WTC11 (cell line): Measurements from ENCODE around the gene PCDH7. TPM values are rescaled to one million over a fixed set of nuclear protein-coding genes. Genes with fewer than 3 reads are reported as not detected.

ENCODE experiments used
- ATAC-seq: fragments of 200-7000 bp; cut with Tn5 transposase; 2 replicates; pipeline ENCODE4 v1.10.0; 2021; ENCODE audit warnings: mild to moderate bottlenecking, moderate library complexity
- CTCF ChIA-PET: fragments of 300-600 bp; sonication (Branson Sonifier 250); formaldehyde crosslinking; loops from one replicate; lab custom pipeline; 2021; ENCODE audit warnings: antibody characterized with exemption; lab: Charles Lee
- POLR2A ChIA-PET: fragments of 350-600 bp; sonication (Branson Sonifier 250); formaldehyde crosslinking; loops from one replicate; lab custom pipeline; 2021; ENCODE audit warnings: antibody characterized with exemption; lab: Charles Lee
- DNase-seq: peaks from one replicate; pipeline ENCODE4 v3.0.0; 2021; ENCODE audit warnings: low spot score
- H3K27ac Mint-ChIP-seq: 2 replicates; pipeline ENCODE4 v1.8.0; 2021; ENCODE audit warnings: mixed read lengths
- H3K27me3 Mint-ChIP-seq: 2 replicates; pipeline ENCODE4 v1.8.0; 2021; ENCODE audit warnings: low read depth, mild to moderate bottlenecking, moderate library complexity, mixed read lengths
- H3K36me3 Mint-ChIP-seq: 2 replicates; pipeline ENCODE4 v1.8.0; 2021; ENCODE audit warnings: mixed read lengths
- H3K4me1 Mint-ChIP-seq: 2 replicates; pipeline ENCODE4 v1.8.0; 2022; ENCODE audit warnings: mixed read lengths
- H3K4me3 Mint-ChIP-seq: 2 replicates; pipeline ENCODE4 v1.8.0; 2021; ENCODE audit warnings: mild to moderate bottlenecking, moderate library complexity, mixed read lengths
- H3K9me3 Mint-ChIP-seq: 2 replicates; pipeline ENCODE4 v1.8.0; 2021; ENCODE audit warnings: mixed read lengths
- ELF4 ChIP-seq: sonication (generic); formaldehyde crosslinking; IDR thresholded peaks from 2 replicates; pipeline ENCODE4 v1.8.1; 2022; ENCODE audit warnings: low read depth, mild to moderate bottlenecking, moderate library complexity, missing genetic modification reagents
- ESRRA ChIP-seq: sonication (generic); formaldehyde crosslinking; IDR thresholded peaks from 2 replicates; pipeline ENCODE4 v1.8.1; 2022; ENCODE audit warnings: mild to moderate bottlenecking, missing genetic modification reagents, borderline replicate concordance
- FOXP1 ChIP-seq: sonication (generic); formaldehyde crosslinking; IDR thresholded peaks from 2 replicates; pipeline ENCODE4 v1.8.0; 2022; ENCODE audit warnings: missing genetic modification reagents, mild to moderate bottlenecking, moderate library complexity, borderline replicate concordance
- GRHL2 ChIP-seq: fragments of 250-450 bp; sonication (Bioruptor Pico); IDR thresholded peaks from 2 replicates; pipeline ENCODE4 v1.8.0; 2022; ENCODE audit warnings: mild to moderate bottlenecking, moderate library complexity; ENCODE audit not compliant: insufficient replicate concordance, severe bottlenecking
- IRF2 ChIP-seq: sonication (generic); formaldehyde crosslinking; IDR thresholded peaks from 2 replicates; pipeline ENCODE4 v1.8.0; 2022; ENCODE audit warnings: low read depth, missing genetic modification reagents, borderline replicate concordance
- KAT7 ChIP-seq: sonication (generic); formaldehyde crosslinking; IDR thresholded peaks from 2 replicates; pipeline ENCODE4 v1.8.1; 2023; ENCODE audit warnings: missing genetic modification reagents, mild to moderate bottlenecking, borderline replicate concordance
- NFATC4 ChIP-seq: fragments of 250-450 bp; sonication (Bioruptor Pico); IDR thresholded peaks from 2 replicates; pipeline ENCODE4 v1.9.0; 2021; ENCODE audit warnings: mild to moderate bottlenecking
- NFE2L1 ChIP-seq: sonication (generic); formaldehyde crosslinking; IDR thresholded peaks from 2 replicates; pipeline ENCODE4 v1.8.1; 2023; ENCODE audit warnings: missing genetic modification reagents
- NFYB ChIP-seq: sonication (generic); formaldehyde crosslinking; conservative IDR thresholded peaks from 2 replicates; pipeline ENCODE4 v1.8.0; 2022; ENCODE audit warnings: low read depth, missing genetic modification reagents
- NR1H2 ChIP-seq: sonication (generic); formaldehyde crosslinking; IDR thresholded peaks from 2 replicates; pipeline ENCODE4 v1.9.0; 2021; ENCODE audit warnings: mild to moderate bottlenecking, moderate library complexity, missing genetic modification reagents
- NR2C2 ChIP-seq: sonication (generic); formaldehyde crosslinking; IDR thresholded peaks from 2 replicates; pipeline ENCODE4 v1.8.0; 2022; ENCODE audit warnings: mild to moderate bottlenecking, missing genetic modification reagents
- NR3C1 ChIP-seq: sonication (generic); formaldehyde crosslinking; conservative IDR thresholded peaks from 2 replicates; pipeline ENCODE4 v1.8.1; 2023; ENCODE audit warnings: low read depth, mild to moderate bottlenecking, missing genetic modification reagents
- PRRX2 ChIP-seq: fragments of 250-450 bp; sonication (Bioruptor Pico); IDR thresholded peaks from 2 replicates; pipeline ENCODE4 v1.8.0; 2021; ENCODE audit warnings: mild to moderate bottlenecking
- SMAD3 ChIP-seq: sonication (generic); formaldehyde crosslinking; IDR thresholded peaks from 2 replicates; pipeline ENCODE4 v1.8.0; 2022; ENCODE audit warnings: missing genetic modification reagents, mild to moderate bottlenecking, borderline replicate concordance
- SP1 ChIP-seq: sonication (generic); formaldehyde crosslinking; conservative IDR thresholded peaks from 2 replicates; pipeline ENCODE4 v1.8.1; 2022; ENCODE audit warnings: missing genetic modification reagents
- ZNF138 ChIP-seq: sonication (generic); formaldehyde crosslinking; conservative IDR thresholded peaks from 2 replicates; pipeline ENCODE4 v1.8.1; 2022; ENCODE audit warnings: mild to moderate bottlenecking, moderate library complexity, missing genetic modification reagents
- ZNF219 ChIP-seq: sonication (generic); formaldehyde crosslinking; IDR thresholded peaks from 2 replicates; pipeline ENCODE4 v1.8.0; 2023; ENCODE audit warnings: missing genetic modification reagents, mild to moderate bottlenecking, borderline replicate concordance
- ZNF263 ChIP-seq: sonication (generic); formaldehyde crosslinking; IDR thresholded peaks from 2 replicates; pipeline ENCODE4 v1.8.1; 2022; ENCODE audit warnings: low read depth, mild to moderate bottlenecking, moderate library complexity, missing genetic modification reagents
- ZNF317 ChIP-seq: sonication (generic); formaldehyde crosslinking; IDR thresholded peaks from 2 replicates; pipeline ENCODE4 v1.8.1; 2023; ENCODE audit warnings: low read depth, mild to moderate bottlenecking, moderate library complexity, missing genetic modification reagents, borderline replicate concordance
- ZNF416 ChIP-seq: fragments of 250-450 bp; sonication (Bioruptor Pico); IDR thresholded peaks from 2 replicates; pipeline ENCODE4 v1.9.0; 2021; ENCODE audit warnings: mild to moderate bottlenecking, inconsistent platforms
- total RNA-seq: library from RNA; stranded (reverse); gene quantifications from 3 replicates; pipeline ENCODE4 v1.2.3, GENCODE V29; 2021
- TF ChIP-seq, protein P1 (sequence below): fragments of 250-450 bp; sonication (Bioruptor Pico); conservative IDR thresholded peaks from 2 replicates; pipeline ENCODE4 v1.9.0; 2021; ENCODE audit warnings: mild to moderate bottlenecking
- TF ChIP-seq, protein P2 (sequence below): sonication (generic); formaldehyde crosslinking; conservative IDR thresholded peaks from 2 replicates; pipeline ENCODE4 v1.8.1; 2022; ENCODE audit warnings: mild to moderate bottlenecking, missing genetic modification reagents
- TF ChIP-seq, protein P3 (sequence below): sonication (generic); formaldehyde crosslinking; IDR thresholded peaks from 2 replicates; pipeline ENCODE4 v1.8.1; 2022; ENCODE audit warnings: mild to moderate bottlenecking, moderate library complexity, missing genetic modification reagents
- TF ChIP-seq, protein P4 (sequence below): sonication (generic); formaldehyde crosslinking; IDR thresholded peaks from 2 replicates; pipeline ENCODE4 v1.8.0; 2022; ENCODE audit warnings: mild to moderate bottlenecking, missing genetic modification reagents

PCDH7 gene
- total RNA-seq, 1 experiment from 2014 or later: 3.9 TPM

DNA sequence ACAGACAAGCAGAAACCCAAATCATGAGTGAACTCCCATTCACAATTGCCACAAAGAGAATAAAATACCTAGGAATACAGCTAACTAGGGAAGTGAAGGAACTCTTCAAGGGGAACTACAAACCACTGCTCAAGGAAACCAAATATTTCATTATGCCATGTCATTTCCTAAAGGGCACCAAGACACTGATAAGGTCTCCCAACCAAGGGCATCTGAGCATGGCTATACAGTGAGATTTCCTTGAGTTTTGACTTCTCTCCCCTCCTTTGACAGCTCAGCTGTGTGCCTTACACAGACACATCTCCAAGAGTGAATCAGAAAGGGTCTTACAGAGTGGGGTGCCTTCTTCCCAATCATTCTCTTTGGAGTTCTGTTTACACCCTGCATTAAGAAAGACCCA, 40.4 kb downstream of the PCDH7 start:
- Mint-ChIP-seq H3K9me3 (peaks cover 7% of the 10 kb centered on the region; the same call in 1 of the 2 replicates), H3K27ac (no peak overlapping the region), H3K27me3 (no peaks in the 10 kb centered on the region), H3K4me1 (peaks cover 7% of the 10 kb centered on the region), H3K36me3 (no peaks in the 10 kb centered on the region), H3K4me3 (no peak overlapping the region)
- POLR2A ChIA-PET: no interaction called here
- CTCF ChIA-PET: interaction anchor here (0.6 kb wide), 1 partner anchor 350 kb away, joined by 3 read pairs; no protein-coding TSS in a partner anchor
- TF ChIP-seq ESRRA: no peak
- TF ChIP-seq NR3C1 (CRISPR knock-in tag): no peak
- TF ChIP-seq, protein P1, sequence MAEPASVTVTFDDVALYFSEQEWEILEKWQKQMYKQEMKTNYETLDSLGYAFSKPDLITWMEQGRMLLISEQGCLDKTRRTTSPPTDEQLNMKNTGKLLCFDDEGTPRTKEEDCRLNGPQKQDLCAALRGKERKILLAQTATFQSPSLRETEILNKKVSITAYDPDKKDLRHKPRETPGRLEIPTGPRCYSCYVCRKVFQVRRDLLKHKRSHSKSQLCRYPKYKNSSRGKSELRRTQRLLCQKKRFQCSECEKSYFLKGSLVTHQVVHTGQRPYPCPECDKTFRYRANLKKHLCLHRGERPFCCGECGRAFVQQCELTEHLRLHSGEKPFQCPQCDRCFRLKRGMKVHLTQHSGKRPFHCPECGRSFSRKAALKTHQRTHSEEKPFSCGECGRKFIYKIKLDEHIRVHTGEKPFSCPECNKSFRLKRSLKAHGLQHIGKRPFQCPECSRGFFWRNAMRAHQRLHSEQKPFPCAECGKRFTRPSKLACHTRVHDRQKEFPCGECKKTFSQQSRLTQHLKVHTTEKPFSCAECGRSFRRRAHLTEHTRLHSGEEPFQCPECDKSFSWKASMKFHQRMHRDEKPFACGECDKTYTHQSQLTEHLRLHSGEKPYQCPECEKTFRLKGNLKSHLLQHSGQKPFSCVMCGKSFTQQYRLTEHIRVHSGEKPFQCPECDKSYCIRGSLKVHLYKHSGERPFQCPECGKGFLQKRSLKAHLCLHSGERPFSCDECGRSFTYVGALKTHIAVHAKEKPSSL (CRISPR knock-in tag): no peak
- ATAC-seq (no peak; the same call in 1 of the 2 replicates), DNase-seq (no peak)

DNA sequence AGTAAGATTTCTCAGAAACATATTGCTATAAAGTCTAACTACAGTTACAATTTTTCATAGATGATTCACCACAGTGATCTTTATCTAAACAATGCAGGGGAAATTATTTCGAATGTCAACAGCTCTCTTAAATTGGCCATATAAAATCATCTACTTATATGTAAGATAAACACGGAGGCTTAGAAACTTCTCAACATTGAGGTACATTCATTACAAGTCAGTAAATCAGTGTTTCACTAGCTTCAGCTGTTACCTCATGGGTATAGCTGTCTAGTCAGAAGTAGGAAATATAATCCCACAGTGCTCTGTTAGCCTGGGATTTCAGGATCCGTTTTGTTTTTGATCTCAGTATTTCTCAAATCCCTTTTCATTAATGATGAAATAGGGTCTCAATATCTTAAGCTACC, 43.2 kb downstream of the PCDH7 start:
- H3K4me3 Mint-ChIP-seq: no peak overlapping the region
- H3K36me3 Mint-ChIP-seq: no peaks in the 10 kb centered on the region
- TF ChIP-seq NFATC4: no peak
- CTCF ChIA-PET: no interaction called here
- POLR2A ChIA-PET: no interaction called here
- no peaks in the 10 kb centered on the region for H3K9me3 Mint-ChIP-seq
- DNase-seq: no peak
- no peaks in the 10 kb centered on the region for H3K27me3 Mint-ChIP-seq
- no peak overlapping the region for H3K27ac Mint-ChIP-seq
- H3K4me1 Mint-ChIP-seq: peaks cover 20% of the 10 kb centered on the region
- ATAC-seq: no peak

DNA sequence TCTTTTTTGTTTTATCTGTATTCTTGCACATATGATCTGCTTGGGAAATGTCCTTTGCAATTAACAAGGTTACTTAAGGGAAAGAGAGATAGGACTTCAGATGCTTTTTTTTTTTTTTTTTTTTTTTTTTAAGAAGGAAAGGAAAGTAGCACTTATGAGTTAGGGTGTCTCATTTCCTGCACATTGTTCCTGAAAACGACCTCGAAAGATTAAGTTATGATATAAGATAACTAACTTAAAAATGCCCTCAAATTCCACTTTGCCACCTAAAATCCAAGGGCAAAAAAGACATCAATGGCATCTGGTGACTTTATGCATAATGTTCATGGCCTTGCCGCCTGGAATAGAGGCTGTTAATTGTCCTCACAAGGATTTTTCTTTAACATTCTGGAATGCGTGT, 44.9 kb downstream of the PCDH7 start:
- DNase-seq (no peak), ATAC-seq (no peak)
- no peaks in the 10 kb centered on the region for H3K36me3 Mint-ChIP-seq
- H3K4me1 Mint-ChIP-seq: peaks cover 32% of the 10 kb centered on the region
- H3K27ac Mint-ChIP-seq: no peak overlapping the region
- H3K4me3 Mint-ChIP-seq: no peak overlapping the region
- ChIA-PET POLR2A (interaction anchor here (0.6 kb wide), 1 partner anchor 659 kb away, joined by 6 read pairs; no protein-coding TSS in a partner anchor), CTCF (no interaction called here)
- no peaks in the 10 kb centered on the region for H3K9me3 Mint-ChIP-seq
- TF ChIP-seq NR2C2 (CRISPR knock-in tag): no peak
- TF ChIP-seq NFATC4: no peak
- TF ChIP-seq ZNF138 (CRISPR knock-in tag): no peak
- TF ChIP-seq ZNF416 (CRISPR knock-in tag): no peak
- TF ChIP-seq KAT7 (CRISPR knock-in tag): no peak
- TF ChIP-seq, protein P2, sequence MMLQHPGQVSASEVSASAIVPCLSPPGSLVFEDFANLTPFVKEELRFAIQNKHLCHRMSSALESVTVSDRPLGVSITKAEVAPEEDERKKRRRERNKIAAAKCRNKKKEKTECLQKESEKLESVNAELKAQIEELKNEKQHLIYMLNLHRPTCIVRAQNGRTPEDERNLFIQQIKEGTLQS (CRISPR knock-in tag): no peak
- TF ChIP-seq, protein P3, sequence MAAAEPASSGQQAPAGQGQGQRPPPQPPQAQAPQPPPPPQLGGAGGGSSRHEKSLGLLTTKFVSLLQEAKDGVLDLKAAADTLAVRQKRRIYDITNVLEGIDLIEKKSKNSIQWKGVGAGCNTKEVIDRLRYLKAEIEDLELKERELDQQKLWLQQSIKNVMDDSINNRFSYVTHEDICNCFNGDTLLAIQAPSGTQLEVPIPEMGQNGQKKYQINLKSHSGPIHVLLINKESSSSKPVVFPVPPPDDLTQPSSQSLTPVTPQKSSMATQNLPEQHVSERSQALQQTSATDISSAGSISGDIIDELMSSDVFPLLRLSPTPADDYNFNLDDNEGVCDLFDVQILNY: no peak
- no peak for TF ChIP-seq NFE2L1 (CRISPR knock-in tag)
- no peak for TF ChIP-seq NR3C1 (CRISPR knock-in tag)
- no peak for TF ChIP-seq IRF2
- TF ChIP-seq FOXP1 (CRISPR knock-in tag): no peak
- TF ChIP-seq, all 79 proteins: peak for 0
- no peaks in the 10 kb centered on the region for H3K27me3 Mint-ChIP-seq

DNA sequence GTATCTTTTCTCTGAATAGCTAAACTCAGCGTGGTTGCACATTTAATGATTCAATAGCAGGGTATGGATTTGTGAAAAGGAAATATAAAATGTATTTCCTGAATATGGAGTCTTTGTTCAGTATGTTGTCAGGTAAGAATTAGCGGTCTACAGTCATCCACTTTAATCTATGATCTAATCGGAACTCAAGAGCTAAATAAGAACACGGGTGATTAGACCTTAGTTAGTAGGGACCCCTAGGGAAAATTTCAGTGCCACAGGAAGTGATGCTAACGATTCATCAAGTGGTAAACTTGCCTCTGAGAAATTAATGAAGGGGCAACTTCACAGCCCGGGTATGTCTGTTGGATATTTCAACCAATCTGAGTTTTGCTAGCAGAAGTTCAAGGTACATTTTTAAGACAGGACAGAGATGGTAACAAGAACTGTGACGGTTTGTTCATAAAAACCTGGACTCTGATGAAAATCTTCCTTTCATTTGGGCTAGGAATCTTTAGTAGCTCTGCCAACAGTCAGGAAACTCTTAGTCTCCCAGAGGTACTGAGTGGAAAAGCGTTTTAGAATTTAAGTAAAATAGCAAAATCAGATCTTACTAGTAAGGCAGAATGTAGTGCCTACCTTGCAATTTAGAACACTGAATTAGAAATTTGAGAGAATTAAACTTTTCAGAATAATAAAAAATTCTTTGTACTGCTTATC, 47.1 kb downstream of the PCDH7 start:
- POLR2A ChIA-PET: no interaction called here
- Mint-ChIP-seq H3K4me1 (peaks cover 32% of the 10 kb centered on the region), H3K36me3 (no peaks in the 10 kb centered on the region), H3K27me3 (no peaks in the 10 kb centered on the region), H3K9me3 (no peaks in the 10 kb centered on the region), H3K27ac (no peak overlapping the region)
- no peak for ATAC-seq
- CTCF ChIA-PET: no interaction called here
- TF ChIP-seq NFYB (CRISPR knock-in tag): no peak
- TF ChIP-seq ELF4 (CRISPR knock-in tag): no peak
- TF ChIP-seq PRRX2 (CRISPR knock-in tag): no peak
- no peak for TF ChIP-seq KAT7 (CRISPR knock-in tag)
- TF ChIP-seq, protein P4, sequence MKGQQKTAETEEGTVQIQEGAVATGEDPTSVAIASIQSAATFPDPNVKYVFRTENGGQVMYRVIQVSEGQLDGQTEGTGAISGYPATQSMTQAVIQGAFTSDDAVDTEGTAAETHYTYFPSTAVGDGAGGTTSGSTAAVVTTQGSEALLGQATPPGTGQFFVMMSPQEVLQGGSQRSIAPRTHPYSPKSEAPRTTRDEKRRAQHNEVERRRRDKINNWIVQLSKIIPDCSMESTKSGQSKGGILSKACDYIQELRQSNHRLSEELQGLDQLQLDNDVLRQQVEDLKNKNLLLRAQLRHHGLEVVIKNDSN: no peak
- TF ChIP-seq ZNF263 (CRISPR knock-in tag): no peak
- no peak for TF ChIP-seq SP1
- TF ChIP-seq ZNF219 (CRISPR knock-in tag): no peak
- no peak for TF ChIP-seq ZNF317
- no peak for TF ChIP-seq SMAD3 (CRISPR knock-in tag)
- no peak for TF ChIP-seq GRHL2
- TF ChIP-seq NR1H2 (CRISPR knock-in tag): no peak
- no peak for TF ChIP-seq ZNF138 (CRISPR knock-in tag)
- TF ChIP-seq, all 79 proteins: peak for 0
- DNase-seq: no peak
- H3K4me3 Mint-ChIP-seq: no peak overlapping the region
